Muscle layer of duodenum (tissue), 2 donors: ENCODE data around the gene S1PR2.
A peak's percentile ranks its signal among the peaks of the same experiment; 100 is the strongest.

Source experiments
- H3K27ac ChIP-seq: one replicate; pipeline ENCODE4 v1.7.0; 2013; ENCODE audit warnings: mild to moderate bottlenecking, low read length
- H3K27me3 ChIP-seq: one replicate; pipeline ENCODE4 v1.7.0; 2013; ENCODE audit warnings: low read depth, mild to moderate bottlenecking, control low read depth, low read length
- H3K36me3 ChIP-seq, 2 donors: one replicate each; pipeline ENCODE4 v1.7.0; 2013; ENCODE audit warnings: low read length in 2 of 2, control low read depth in 1 of 2, mild to moderate bottlenecking in 1 of 2; ENCODE audit not compliant: insufficient read depth in 2 of 2, control insufficient read depth in 1 of 2
- H3K4me1 ChIP-seq, 2 donors: one replicate each; pipeline ENCODE4 v1.7.0; 2013; ENCODE audit warnings: low read length in 2 of 2, mild to moderate bottlenecking in 2 of 2, control low read depth in 1 of 2, moderate library complexity in 1 of 2; ENCODE audit not compliant: insufficient read depth in 2 of 2, control insufficient read depth in 1 of 2
- H3K4me3 ChIP-seq, 2 donors: one replicate each; pipeline ENCODE4 v1.7.0; 2013; ENCODE audit warnings: low read length in 2 of 2, low read depth in 1 of 2, mild to moderate bottlenecking in 1 of 2
- H3K9me3 ChIP-seq, 2 donors: one replicate each; pipeline ENCODE4 v1.7.0; 2013; ENCODE audit warnings: low read length in 2 of 2, control low read depth in 1 of 2, mild to moderate bottlenecking in 1 of 2; ENCODE audit not compliant: control insufficient read depth in 1 of 2
- donor health status: healthy.

Gene S1PR2

DNA sequence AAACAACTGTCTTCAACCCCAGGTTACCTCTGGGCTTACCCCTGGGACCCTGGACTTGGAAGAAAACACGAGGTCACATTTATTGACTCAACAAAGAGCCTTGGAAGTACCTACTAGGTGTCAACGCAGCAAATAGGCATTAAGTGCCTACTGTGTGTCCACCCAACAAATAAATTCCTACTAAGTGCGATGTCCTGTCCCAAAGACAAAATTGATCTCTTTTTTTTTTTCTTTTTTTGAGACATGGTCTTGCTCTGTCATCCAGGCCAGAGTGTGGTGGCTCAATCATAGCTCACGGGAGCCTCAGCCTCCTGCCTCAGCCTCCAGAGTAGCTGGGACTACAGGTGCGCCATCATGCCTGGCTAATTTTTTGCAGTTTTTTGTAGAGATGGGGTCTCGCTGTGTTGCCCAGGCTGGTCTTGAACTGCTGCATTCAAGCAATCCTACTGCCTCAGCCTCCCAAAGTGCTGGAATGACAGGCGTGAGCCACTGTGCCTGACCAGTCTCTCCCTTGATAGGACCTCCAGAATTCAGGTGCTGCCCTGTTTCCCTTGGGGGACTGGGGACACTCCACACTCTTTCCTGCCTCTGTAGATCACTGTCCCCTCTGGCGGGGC is 589 bp upstream of the S1PR2 start:
- peaks cover 7 to 25% of the 10 kb centered on the region in 2 donors for H3K4me1 ChIP-seq
- no peak overlapping the region for H3K27ac ChIP-seq
- no peaks in the 10 kb centered on the region for H3K27me3 ChIP-seq

DNA sequence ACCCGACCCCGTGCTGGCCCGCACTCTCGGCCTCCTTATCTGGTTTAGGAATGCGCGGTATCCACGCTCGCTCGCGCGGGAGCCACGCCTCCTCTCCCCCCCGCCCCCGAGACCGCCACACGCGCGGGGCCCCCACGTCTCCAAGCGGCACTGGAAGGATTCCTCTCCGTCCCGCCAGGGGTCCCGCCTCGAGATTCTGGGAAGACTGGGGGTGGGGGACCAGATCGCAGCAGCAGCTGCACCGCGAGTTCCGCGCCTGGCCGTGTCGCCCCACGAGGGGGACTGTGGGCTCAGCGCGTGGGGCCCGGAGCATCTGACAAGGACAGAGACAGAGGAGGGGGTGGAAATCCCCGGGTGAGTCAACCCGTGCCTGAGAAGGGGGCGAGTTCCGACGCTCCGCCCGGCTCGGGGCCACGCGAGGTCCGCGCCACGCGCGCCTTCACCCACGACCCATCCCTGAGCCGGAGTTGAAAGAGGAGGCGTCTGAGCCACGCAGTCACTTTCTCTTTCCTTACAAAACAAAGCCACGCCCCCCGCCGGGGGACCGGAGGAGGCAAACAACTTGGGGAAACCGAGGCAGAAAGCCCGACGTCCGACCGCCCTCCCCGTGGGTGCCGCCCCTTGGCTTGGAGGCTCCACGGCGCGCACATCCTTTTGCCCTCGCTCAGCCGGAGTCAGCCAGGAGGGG is 814 bp downstream of the S1PR2 start:
- no peaks in the 10 kb centered on the region for H3K27me3 ChIP-seq
- peak overlapping the region; percentile 16 for H3K27ac ChIP-seq
- H3K4me3 ChIP-seq = peak overlapping the region; percentile 65 to 88
- no peaks in the 10 kb centered on the region for H3K9me3 ChIP-seq
- H3K4me1 ChIP-seq = peaks cover 5 to 31% of the 10 kb centered on the region in 2 donors
- H3K36me3 ChIP-seq = no peaks in the 10 kb centered on the region

More for the DNA sequence above, 589 bp upstream of the S1PR2 start:
- no peaks in the 10 kb centered on the region for H3K9me3 ChIP-seq
- peak overlapping the region in 1 of 2 donors; percentile 88 for H3K4me3 ChIP-seq
- H3K36me3 ChIP-seq = no peaks in the 10 kb centered on the region

DNA sequence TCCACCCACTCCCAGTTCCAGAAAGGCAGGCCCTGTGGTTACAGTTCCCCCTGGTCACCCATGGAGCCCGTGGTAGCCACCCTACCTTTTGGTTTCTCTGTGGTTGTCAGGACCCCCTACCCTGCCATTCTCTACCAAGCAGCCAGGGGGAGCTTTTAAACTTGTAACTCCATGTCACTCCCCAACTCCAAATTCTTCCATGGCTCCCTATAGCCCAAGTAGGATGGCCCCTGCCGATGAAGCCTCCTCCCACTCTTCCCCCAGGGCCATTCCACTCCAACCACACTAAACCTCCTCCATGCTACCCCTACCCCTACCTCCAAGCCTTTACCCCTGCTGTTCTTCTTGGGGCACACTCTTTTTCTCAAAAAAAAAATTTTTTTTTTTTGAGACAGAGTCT is 2.2 kb downstream of the S1PR2 start:
- H3K4me3 ChIP-seq = peak overlapping the region in 1 of 2 donors; percentile 5
- H3K27ac ChIP-seq = peak overlapping the region; percentile 51
- peaks cover 5 to 31% of the 10 kb centered on the region in 2 donors for H3K4me1 ChIP-seq

DNA sequence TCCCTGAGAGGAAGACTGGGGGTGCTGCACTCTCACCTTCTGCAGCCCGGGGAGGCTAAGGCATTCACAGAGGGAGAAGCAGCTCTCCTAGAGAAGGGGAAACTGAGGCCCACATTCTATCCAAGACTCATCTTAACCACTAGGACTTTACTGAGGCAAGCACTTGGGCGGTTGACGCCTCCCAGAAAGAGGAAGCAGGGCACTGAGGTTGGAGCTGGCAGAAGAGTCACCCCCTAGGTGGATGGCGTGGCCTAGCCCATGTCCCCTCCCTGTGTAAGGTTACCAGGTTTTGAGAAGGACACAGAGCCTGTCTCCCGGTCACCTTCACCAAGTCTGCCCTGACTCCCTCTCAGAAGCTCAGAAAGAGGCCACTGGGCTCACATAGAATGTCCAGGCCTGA is 2.7 kb downstream of the S1PR2 start:
- Histone ChIP-seq H3K4me1 (peaks cover 5 to 31% of the 10 kb centered on the region in 2 donors), H3K27ac (peak overlapping the region; percentile 51), H3K4me3 (peak overlapping the region in 1 of 2 donors; percentile 5), H3K27me3 (no peaks in the 10 kb centered on the region), H3K36me3 (peaks cover 0 to 13% of the 10 kb centered on the region in 2 donors), H3K9me3 (no peaks in the 10 kb centered on the region)

More for the DNA sequence above, 2.2 kb downstream of the S1PR2 start:
- Histone ChIP-seq H3K36me3 (peaks cover 0 to 8% of the 10 kb centered on the region in 2 donors), H3K27me3 (no peaks in the 10 kb centered on the region), H3K9me3 (no peaks in the 10 kb centered on the region)

DNA sequence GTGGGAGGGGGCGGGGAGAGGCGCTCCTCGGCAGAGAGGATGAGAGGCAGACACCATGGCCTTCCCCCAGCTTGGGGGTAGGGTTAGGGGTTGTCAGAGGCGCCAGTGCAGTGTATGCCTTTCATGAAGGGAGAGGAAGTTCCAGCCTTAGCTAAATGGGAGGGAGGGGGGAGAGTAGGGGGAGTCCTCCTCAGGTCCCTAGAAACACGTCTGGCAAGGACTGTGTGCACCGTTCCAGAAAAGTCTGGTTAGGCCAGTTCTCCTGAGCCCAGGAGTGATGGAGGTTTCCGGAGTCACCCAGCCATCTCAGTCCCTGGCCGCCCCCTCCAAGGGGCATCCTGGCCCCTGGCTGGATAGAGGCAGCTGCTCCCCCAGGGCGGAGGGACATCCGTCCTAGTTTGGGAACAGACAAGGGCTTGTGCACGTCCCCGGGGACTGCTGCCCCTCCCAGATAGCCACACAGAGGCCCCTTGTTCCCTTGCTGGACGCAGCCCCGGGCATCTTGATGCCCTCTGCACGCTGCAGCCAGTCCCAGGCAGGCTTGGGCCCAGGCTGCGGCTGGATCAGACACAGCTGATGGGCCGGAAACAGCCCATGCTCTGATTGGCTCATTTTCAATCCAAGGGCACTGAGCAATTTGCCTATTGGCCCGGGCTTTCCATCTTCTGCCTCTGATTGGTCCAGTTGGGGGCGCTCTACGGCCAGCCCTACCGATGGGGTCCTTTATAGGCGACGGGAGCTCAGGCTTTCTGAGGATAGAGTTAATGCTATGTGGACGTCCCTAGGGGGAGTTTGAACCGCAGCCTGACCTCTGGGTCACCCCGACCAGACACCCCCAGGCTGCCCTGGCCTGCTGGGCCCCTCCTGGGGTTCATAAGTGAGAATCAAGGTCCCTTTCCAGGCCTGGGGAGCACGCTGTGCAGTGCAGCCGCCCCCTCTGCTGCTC is 3.8 kb downstream of the S1PR2 start:
- peaks cover 5 to 31% of the 10 kb centered on the region in 2 donors for H3K4me1 ChIP-seq
- H3K4me3 ChIP-seq = peak overlapping the region in 1 of 2 donors; percentile 45
- H3K9me3 ChIP-seq = no peaks in the 10 kb centered on the region
- H3K27me3 ChIP-seq = no peaks in the 10 kb centered on the region
- H3K27ac ChIP-seq = peak overlapping the region; percentile 67
- H3K36me3 ChIP-seq = peaks cover 0 to 13% of the 10 kb centered on the region in 2 donors

DNA sequence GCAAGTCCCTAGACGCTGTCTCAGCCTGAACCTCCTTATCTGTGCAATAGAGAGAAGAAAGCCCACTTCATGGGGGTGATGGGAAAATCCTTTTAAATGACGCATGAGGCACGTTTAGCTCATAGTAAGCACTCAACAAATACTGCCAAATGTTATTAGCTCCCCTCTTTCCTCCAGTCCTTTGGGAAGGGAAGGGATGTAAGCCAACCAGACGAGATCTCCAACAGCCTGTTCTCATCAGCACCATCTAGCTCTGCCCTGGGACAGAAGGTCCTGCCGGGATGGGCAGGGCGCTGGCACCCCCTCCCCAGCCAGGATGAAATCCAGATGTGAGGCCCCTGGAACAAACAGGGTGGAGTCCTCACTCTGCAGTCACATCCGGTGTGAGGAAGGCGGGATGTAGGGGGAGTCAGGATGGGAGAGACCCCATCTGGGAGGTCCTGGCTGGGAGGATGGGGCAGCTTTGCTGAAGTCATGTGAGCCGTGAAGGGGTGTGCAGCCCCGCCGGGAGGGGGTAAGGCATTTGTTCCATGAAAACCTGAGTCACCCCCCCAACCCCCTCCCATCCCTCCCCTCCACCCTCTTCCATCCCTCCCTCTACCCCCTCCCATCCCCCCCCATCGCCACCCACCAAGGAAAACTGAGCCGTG is 4.6 kb downstream of the S1PR2 start:
- Histone ChIP-seq H3K36me3 (peaks cover 0 to 13% of the 10 kb centered on the region in 2 donors), H3K27ac (peak overlapping the region; percentile 69), H3K27me3 (no peaks in the 10 kb centered on the region), H3K9me3 (no peaks in the 10 kb centered on the region), H3K4me1 (peaks cover 5 to 29% of the 10 kb centered on the region in 2 donors), H3K4me3 (no peak overlapping the region)

DNA sequence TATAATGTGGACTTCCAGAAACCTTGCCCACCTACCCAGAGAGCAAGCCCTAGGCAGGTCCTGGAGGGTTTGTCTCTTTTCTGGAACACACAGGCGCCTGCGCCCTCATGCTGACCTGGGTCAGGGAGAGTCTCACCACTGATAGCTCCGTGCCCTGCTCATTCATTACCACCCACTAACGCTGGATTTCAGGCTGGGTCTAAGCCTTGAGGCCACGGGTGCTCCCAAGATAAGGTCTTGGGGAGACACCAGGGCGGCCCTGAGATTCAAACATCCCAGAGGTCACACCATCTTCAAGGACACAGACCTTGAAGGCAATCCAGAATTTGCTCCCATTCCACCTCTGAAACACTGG is 5.1 kb downstream of the S1PR2 start:
- H3K27me3 ChIP-seq = no peaks in the 10 kb centered on the region
- H3K4me3 ChIP-seq = no peak overlapping the region
- peak overlapping the region; percentile 69 for H3K27ac ChIP-seq
- H3K4me1 ChIP-seq = peaks cover 5 to 28% of the 10 kb centered on the region in 2 donors
- H3K9me3 ChIP-seq = no peaks in the 10 kb centered on the region
- peaks cover 0 to 13% of the 10 kb centered on the region in 2 donors for H3K36me3 ChIP-seq

DNA sequence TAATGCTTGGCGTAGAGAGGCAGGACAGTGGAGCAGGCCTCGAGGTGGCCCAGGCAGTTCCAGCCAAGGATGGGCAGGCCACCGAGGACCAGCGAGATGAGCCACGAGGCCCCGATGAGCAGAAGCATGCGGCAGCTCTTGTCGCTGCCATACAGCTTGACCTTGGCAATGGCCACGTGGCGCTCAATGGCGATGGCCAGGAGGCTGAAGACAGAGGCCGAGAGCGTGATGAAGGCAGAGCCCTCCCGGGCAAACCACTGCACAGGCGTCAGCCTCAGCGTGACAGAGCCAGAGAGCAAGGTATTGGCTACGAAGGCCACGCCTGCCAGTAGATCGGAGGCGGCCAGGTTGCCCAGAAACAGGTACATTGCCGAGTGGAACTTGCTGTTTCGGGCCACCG is 6.8 kb downstream of the S1PR2 start:
- Histone ChIP-seq H3K9me3 (no peaks in the 10 kb centered on the region), H3K4me1 (peaks cover 5 to 28% of the 10 kb centered on the region in 2 donors), H3K4me3 (no peak overlapping the region), H3K36me3 (peaks cover 0 to 13% of the 10 kb centered on the region in 2 donors), H3K27me3 (no peaks in the 10 kb centered on the region), H3K27ac (no peak overlapping the region)

DNA sequence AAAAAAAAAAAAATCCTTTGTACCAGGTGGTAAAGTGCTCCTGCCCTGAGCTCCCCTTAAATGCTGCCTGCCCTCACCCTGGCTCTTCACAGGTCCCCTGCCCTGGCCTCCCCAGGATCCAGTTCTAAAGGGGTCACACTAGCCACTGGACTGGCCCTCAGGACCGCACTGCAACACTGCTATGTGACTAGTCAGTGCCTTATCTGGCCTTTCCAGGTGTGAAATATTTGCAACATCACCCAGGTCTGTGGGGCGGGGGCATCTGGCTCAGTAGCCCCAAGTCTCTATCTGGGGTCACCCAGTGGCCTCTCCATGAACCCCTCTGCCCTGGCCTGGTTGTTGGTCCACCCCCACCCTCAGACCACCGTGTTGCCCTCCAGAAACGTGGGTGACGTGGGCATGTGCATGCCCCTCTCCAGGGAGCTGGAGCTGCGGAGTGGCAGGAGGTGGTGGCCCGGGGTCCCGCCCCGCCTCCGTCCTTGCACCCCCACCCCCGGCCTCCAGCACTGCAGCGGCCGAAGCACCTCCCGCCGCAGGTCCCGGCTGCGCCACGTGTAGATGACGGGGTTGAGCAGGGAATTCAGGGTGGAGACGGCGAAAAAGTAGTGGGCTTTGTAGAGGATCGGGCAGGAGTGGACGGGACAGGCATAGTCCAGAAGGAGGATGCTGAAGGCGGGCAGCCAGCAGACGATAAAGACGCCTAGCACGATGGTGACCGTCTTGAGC is 7.5 kb downstream of the S1PR2 start:
- Histone ChIP-seq H3K9me3 (no peaks in the 10 kb centered on the region), H3K4me3 (no peak overlapping the region), H3K4me1 (peaks cover 3 to 27% of the 10 kb centered on the region in 2 donors), H3K27ac (no peak overlapping the region), H3K27me3 (no peaks in the 10 kb centered on the region), H3K36me3 (peaks cover 0 to 13% of the 10 kb centered on the region in 2 donors)

DNA sequence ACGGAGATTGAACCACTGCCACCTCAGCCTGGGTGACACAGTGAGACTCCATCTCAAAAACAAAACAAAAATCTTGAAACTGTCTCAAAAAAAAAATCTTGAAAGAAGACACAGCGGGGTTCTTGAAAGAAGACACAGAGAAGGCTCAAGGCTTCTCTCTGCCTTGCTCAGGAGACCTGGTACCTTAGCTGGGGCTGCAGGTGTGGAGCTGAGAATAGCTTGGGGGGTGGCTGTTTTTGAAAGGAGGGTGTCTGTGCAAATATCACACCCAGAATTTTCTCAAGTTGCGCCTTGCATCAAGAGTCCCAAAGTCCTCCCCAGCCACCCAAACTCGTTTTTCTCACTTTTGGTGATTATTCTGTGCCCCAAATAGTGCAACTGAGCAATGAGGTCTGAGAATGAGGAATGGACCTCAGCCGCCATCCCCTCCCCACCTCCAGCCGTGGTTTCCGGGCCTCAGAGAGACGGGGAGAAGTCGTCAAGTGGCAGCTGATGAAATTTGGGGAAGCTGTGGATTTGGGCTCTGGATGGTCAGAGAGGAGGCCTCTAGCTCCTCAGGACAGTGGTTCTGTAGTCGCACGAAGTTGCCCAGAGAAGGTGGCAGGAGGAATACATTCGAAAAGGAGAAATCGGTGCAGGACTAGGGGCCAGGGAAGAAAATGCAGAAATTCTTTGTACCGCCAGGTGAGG is 8.8 kb downstream of the S1PR2 start:
- H3K27me3 ChIP-seq = no peaks in the 10 kb centered on the region
- no peak overlapping the region for H3K4me3 ChIP-seq
- H3K4me1 ChIP-seq = peaks cover 0 to 18% of the 10 kb centered on the region in 2 donors
- H3K27ac ChIP-seq = no peak overlapping the region
- H3K36me3 ChIP-seq = peaks cover 0 to 13% of the 10 kb centered on the region in 2 donors
- H3K9me3 ChIP-seq = no peaks in the 10 kb centered on the region
